NB4 (cell line): ENCODE results near the gene TDRD6.

ENCODE experiments used
- DNase-seq: peaks from one replicate; pipeline ENCODE4 v3.0.0; 2010; ENCODE audit warnings: low read depth
- H3K4me3 ChIP-seq: one replicate; pipeline ENCODE4 v1.5.1; 2011; ENCODE audit warnings: mild to moderate bottlenecking, low read depth, low read length, moderate library complexity
- CTCF ChIP-seq: IDR thresholded peaks from one replicate; pipeline ENCODE4 v1.5.1; 2012; ENCODE audit warnings: low read depth, low read length
- MAX ChIP-seq: IDR thresholded peaks from 2 replicates; pipeline ENCODE4 v1.6.1; 2011; ENCODE audit warnings: low read depth, low read length
- MYC ChIP-seq: IDR thresholded peaks from 2 replicates; pipeline ENCODE4 v1.6.1; 2011; ENCODE audit warnings: low read depth, low read length
- POLR2A ChIP-seq: IDR thresholded peaks from 2 replicates; pipeline ENCODE4 v1.6.1; 2011; ENCODE audit warnings: mild to moderate bottlenecking; ENCODE audit not compliant: insufficient read length; ENCODE audit errors: extremely low read depth

The TDRD6 gene

GRCh38 chr6:46689657-46690056 is 2.0 kb downstream of the TDRD6 start:
- no peak for TF ChIP-seq POLR2A
- no peak for TF ChIP-seq MYC
- no peak for TF ChIP-seq CTCF
- no peak for TF ChIP-seq MAX
- no peak for DNase-seq
- no peak overlapping the region for H3K4me3 ChIP-seq

GRCh38 chr6:46690141-46690755 is 2.6 kb downstream of the TDRD6 start:
- no peak for TF ChIP-seq POLR2A
- TF ChIP-seq CTCF, result no peak
- TF ChIP-seq MAX, result no peak
- DNase-seq, result no peak
- H3K4me3 ChIP-seq, result no peak overlapping the region

GRCh38 chr6:46690911-46691451 is 3.3 kb downstream of the TDRD6 start:
- no peak for TF ChIP-seq MAX
- no peak for TF ChIP-seq CTCF
- no peak for TF ChIP-seq POLR2A
- no peak for TF ChIP-seq MYC
- DNase-seq, result no peak

GRCh38 chr6:46699970-46700369 is 12.3 kb downstream of the TDRD6 start:
- DNase-seq, result no peak
- no peak overlapping the region for H3K4me3 ChIP-seq
- TF ChIP-seq MAX, result no peak
- TF ChIP-seq CTCF, result no peak
- no peak for TF ChIP-seq MYC
- no peak for TF ChIP-seq POLR2A

More at GRCh38 chr6:46690911-46691451, 3.3 kb downstream of the TDRD6 start:
- no peak overlapping the region for H3K4me3 ChIP-seq

GRCh38 chr6:46704562-46704961 is 16.9 kb downstream of the TDRD6 start:
- peak; percentile 67 for DNase-seq
- TF ChIP-seq CTCF (peak; percentile 6), MYC (peak; percentile 66), POLR2A (no peak), MAX (peak; percentile 55)
- no peak overlapping the region for H3K4me3 ChIP-seq
